T-helper 1 cell treated with Interleukin-12 subunit alpha and Interleukin-12 subunit beta and Interleukin-4 antibody, amounts not matched to agents 30 ng/mL and 1 ng/mL, for 36 hours (primary cell): Measurements from ENCODE around the gene TOR1AIP1. TPM values are rescaled to one million over a fixed set of nuclear protein-coding genes. Genes with fewer than 3 reads are reported as not detected.

Source experiments
- intact Hi-C: fragments of 100-400 bp; cut with micrococcal nuclease; formaldehyde crosslinking; loops from one replicate; pipeline ENCODE4 v1.15.1; 2024
- total RNA-seq: library from RNA; stranded (reverse); gene quantifications from 2 replicates; pipeline ENCODE4 v1.2.3, GENCODE V29; 2022

The TOR1AIP1 gene
- total RNA-seq, 1 donor from 2014 or later, result 98.6 TPM

DNA sequence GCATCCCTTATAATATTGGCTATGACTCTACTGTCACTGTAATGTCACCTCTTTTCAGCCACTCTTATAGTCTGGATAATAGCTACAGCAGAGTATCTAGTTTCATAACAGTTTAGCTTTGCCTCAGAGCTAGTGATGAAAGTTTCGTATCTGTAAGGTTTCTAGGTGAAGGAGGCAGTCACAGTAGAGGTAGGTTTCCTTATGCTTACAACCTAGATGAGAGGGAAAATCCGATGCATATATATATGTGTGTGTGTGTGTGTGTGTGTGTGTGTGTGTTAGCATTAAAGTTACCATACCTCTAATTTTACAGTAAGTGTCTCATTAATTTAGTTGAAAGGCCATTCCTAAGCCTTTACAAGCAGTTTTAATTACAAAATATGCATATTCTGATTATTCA, 2.3 kb upstream of the TOR1AIP1 start:
- intact Hi-C loops, result loop anchor here (5.0 kb wide), 2 partner anchors 587 to 797 kb away; partner anchors contain the start of genes SOAT1 and TOR3A

DNA sequence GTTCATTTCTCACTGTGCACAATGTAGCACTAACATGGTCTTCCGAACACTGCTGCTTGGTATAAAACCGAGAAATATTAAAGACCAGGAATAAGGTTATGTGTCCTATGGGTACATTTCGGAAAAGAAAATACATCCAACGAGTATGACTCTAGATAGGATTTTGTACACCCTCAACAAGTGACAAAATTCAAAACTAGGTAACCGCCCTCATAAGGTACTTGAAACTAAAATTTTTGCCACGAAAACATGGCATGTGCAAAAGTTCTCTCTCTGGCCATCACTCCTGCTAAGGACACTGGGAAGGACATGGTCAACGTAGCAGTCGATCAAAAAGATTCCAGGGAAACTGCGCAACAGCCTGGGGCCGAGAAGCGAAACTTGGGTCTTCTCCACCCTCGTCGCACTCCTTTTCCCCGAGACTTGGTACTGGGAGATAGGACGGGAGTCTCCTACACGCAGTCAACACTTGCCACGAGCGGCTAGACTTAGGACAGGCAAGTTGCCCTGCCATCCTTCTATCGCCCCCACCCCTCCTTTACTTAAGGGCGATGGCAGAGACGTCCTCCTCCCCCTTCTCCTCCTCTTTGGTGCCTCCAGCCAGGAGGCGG, 338 bp upstream of the TOR1AIP1 start:
- intact Hi-C loops, result loop anchor here (1.0 to 5.0 kb wide), 13 partner anchors 14 to 1207 kb away; partner anchors contain the start of genes AXDND1, CEP350, IER5 and QSOX1

DNA sequence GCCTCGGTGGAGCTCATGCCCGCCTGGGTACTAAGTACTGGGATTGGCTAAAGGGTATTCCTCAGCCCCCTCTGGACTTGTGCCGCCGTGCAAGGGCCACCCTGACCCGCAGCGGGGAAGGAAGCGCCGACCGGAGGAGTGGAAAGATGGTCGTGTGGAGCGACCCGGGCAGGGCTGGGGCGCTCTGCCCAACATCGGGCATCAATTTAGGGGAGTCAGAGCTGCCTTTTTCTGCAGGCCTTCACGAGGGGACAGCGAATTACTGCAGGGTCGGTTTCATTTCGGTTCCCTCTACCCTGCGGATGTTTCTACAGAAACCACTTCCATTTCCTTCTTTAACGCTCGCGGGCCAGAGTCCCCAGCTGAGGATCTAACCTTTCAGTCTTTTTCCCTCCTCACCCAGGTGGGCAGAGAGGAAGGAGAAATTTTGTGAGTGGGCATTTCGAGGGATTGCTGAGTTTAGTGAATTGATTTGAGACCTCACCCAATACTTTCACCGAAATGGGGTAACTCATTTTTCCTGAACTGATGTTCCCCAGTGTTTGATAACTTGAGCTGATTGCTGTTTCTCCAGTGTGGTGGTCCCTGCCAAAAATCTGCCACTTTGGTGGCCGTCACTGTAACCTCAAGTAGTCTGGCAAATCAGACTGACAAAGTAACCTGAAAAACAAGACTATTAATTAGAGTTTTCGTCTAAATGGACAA, 1.1 kb downstream of the TOR1AIP1 start:
- intact Hi-C loops, result loop anchor here (2.0 to 5.0 kb wide), 6 partner anchors 176 to 1206 kb away; partner anchors contain the start of genes IER5, SOAT1, STX6 and TOR3A

DNA sequence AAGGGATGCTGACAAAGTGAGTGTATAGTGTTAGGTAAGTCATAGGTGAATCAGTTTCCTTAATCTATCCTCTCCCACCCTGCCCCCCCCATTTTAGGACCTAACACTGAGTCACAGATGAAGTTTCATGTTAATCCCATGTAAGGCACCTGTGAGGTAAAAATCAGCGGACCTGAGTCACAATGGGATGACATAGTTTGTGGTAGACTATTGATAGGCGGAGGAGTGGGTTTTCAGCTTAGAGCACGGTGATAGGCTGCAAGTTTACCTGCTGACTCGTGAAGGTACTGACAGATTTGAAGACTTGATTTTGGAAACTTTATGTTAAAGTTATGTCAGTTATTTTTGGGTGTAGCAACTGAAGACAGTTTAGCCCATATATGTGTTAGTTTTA, 1.7 kb downstream of the TOR1AIP1 start:
- intact Hi-C loops, result loop anchor here (1.0 to 5.0 kb wide), 7 partner anchors 7 to 1205 kb away; partner anchors contain the start of genes IER5, SOAT1, STX6 and TOR3A

DNA sequence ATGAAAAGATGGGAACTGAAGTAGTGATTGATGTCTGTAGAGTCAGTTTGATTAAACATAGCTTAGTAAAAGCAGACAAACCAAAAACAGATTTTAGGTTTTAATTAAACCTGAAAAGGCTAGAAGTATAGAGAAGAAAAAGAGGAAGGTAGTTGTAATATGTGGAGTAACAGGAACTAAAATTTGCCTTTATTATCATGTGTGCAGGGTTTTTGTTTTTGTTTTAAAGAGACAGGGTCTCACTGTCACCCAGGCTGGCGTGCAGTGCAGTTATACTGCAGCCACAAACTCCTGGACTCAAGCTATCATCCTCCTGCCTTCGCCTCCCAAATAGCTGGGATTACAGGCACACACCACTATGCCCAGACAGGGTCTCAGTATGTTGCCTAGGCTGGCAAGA, 6.0 kb downstream of the TOR1AIP1 start:
- intact Hi-C loops, result no loop called here

DNA sequence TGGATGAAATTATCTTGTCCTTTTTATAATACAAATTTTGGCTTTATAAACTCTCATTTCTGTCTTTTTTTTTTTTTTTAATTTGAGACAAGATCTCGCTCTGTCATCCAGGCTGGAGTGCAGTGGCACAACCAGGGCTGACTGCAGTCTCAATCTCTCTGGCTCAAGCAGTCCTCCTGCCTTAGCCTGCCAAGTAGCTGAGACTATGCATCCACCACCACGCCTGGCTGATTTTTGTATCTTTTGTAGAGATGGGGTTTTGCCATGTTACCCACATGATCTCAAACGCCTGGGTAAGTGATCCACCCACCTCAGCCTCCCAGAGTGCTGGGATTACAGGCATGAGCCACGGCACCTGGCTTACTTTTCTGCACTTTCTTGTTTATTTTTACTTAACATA, 7.5 kb downstream of the TOR1AIP1 start:
- intact Hi-C loops, result no loop called here

DNA sequence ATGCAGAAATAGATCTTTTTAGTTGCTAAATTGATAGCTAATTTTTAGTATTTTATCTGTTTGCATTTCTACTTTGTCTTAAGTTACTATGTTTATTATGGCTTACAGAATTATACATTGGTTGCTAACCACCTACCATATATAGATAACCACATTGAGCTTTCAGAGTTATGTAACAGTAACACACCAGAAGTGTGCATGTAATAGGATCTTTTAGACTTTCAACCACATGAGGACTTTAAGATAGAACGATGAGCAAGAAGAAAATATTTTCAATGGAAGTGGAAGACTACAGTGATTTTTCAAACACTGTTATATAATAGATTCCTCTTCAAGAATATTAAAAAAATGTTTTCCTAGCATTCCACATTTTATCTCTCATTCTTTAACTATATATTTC, 28.8 kb downstream of the TOR1AIP1 start:
- intact Hi-C loops, result no loop called here

DNA sequence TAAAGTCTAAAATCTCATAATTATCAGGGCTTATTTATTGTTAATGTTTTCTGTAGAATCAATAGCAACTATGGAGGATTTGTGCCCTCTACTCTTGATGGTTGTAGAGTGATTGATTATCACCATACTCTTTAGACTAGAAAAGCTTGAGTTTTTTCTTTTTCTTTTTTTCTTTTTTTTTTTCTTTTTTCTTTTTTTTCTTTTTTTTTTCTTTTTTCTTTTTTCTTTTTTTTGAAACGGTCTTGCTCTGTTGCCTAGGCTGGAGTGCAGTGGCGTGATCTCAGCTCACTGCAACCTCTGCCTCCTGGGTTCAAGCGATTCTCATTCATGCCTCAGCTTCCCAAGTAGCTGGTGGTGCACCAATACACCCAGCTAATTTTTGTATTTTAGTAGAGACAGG, 29.7 kb downstream of the TOR1AIP1 start:
- intact Hi-C loops, result no loop called here

DNA sequence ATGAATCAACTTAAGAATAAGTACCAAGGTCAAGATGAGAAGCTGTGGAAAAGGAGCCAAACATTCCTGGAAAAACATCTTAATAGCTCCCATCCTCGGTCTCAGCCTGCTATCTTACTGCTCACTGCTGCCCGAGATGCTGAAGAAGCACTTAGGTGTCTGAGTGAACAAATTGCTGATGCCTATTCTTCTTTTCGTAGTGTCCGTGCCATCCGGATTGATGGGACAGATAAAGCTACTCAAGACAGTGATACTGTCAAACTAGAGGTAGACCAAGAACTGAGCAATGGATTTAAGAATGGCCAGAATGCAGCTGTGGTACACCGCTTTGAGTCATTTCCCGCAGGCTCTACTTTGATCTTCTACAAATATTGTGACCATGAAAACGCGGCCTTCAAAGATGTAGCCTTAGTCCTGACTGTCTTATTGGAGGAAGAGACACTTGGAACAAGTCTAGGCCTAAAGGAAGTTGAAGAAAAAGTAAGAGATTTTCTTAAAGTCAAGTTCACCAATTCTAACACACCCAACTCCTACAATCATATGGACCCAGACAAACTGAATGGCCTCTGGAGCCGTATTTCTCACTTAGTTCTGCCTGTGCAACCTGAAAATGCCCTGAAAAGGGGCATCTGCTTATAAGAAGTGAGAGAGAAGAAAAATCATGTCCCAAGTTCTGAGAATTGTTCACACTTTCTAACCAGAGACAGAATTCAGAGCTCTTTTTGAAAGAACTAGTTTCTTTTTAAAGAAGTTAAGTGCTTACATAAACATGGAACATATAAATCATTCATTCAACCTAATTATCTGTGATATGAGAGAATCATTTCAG, 35.7 kb downstream of the TOR1AIP1 start:
- intact Hi-C loops, result no loop called here

DNA sequence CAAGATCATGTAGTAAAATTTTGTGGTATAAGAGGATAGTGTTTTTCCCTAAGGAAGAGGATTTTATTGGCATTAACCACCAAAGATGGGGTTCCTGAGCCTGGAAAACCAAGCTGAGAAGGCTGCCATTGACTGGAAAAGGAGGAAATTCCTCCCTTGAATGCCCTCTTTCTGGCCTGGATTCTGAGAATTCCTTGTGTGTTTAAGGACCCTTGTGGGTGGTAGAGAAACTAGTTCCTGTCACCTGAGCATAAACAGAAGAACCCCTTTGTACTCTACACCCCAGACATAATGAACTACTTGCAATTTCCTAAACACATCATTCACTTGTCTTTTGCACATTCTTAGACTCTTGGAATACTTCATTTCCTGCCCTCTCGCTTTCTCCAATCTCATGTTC, 39.4 kb downstream of the TOR1AIP1 start:
- intact Hi-C loops, result no loop called here

DNA sequence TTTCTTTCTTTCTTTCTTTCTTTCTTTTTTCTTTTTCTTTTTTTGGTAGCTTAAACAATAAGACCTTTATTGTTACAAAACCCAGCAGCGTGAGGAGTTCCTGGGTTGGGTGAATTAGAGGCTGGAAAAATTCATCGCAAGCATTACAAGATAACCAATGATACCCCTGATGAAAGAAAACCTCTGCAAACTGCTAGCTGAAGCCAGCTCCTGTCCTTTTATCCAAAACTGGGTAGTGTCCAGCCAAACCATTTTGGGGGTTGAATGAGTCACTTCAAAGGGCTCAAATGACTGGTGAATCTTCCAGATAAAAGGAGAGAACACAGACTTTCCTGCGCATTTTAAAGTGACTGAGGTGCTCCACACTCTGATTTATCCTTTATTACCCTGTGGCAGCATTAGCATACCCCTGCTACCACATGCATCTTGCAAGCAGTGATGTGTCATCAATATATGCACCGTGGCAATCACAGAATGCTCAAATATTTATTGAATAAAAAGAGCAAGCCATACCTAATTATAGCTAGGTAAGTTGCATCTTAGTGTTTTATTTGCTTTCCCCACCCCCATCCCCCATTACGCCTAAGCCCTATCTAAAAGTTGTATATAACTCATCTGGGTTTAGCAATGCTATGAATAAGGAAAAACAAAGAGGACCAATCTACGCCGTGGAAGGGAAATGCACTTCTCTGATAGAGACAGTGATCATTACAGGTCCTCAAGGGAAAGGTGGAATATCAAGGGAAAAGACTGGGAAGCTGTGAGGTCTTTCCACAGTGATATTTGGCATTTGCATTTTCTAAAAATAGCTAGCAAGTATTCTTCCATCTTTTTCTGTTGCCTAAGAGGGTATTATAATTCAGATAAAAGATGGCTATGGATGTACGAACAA, 40.1 kb downstream of the TOR1AIP1 start:
- intact Hi-C loops, result no loop called here

DNA sequence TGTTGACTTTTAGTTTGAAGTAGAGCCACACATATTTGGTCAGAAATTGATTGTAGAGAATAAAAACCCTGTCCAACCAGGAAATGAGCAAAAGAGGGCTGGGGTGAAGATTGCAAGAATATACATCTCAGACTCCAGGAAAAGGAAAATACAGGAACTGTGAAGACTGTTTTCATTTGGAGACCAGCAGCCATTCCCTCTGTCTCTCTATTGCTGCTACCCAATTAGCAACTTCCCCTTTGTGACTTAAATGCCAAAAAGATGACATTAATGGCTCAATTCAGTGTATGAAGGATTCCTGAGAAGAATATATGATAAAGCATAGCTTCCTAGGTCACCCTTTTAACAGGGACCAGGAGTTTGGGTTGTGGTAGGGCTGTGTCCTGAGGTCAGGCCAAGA, 40.9 kb downstream of the TOR1AIP1 start:
- intact Hi-C loops, result no loop called here

DNA sequence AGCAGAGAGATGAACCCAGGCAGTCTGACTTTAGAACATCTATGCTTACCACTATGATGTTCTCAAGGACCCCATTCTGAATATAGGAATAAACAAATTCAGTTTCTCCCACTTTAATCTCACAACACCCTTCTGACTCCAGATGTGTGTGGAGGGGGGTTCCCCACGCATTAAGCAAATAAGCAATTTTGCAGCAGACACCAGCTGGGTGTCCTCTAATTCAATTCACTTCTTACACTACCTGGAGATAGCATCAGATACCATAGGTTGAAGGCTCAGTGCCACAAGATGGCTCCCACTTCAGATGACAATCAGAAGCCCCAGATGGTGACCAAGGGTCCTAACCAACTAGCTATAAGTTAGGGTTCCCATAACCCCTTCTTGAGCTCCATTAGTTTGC, 42.2 kb downstream of the TOR1AIP1 start:
- intact Hi-C loops, result no loop called here

DNA sequence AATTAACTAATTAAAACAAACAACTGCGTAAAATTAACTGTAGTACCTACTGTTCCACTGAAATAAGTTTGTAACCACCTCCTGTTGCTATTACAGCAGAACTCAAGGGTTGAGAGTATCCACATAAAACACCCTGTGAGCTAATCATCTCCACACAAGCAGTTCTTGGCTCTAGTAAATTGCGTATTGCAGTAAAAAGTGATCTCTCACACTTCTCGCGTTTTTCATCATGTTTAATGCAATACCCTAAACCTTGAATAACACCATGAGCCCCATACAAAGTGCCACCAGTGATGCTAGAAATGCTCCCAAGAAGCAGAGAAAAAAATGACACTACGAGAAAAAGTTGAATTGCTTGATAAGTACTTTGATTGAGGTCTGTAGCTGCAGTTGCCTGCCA, 43.2 kb downstream of the TOR1AIP1 start:
- intact Hi-C loops, result no loop called here

DNA sequence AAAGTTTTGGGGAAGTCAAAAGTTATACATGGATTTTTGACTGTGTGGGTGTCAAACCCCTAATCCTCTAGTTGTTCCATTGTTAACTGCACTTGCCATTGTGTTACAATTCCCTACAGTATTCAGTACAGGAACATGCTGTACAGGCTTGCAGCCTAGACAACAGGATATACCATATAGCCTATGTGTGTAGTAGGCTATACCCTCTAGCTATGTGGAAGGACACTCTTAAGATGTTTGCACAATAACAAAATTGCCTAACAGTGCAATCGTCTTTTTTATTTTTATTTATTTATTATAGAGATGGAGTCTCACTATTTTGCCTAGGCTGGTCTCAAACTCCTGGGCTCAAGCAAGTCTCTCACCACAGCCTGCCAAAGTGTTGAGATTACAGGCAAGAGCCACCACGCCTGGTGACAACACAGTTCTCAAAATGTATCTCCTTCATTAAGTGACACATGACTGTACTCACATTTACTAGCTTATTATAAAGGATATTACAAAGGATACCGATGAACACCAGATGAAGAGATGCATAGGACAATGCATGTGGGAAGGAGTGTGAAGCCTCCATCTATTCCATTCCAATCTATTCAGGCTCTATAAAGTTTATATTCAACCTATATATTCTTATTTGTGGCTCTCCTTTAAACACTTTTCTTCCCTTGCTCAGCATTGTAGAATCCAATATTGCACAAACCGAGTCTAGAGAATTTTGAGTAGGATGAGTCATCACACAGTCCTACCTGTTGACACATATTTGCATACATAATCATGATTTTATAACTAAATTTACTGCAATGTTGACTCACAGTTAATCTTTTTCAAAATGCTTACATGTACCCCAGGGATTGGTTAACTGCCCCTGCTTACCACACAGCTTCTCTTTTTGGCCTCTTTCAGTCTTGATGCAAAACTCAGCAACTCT, 44.1 kb downstream of the TOR1AIP1 start:
- intact Hi-C loops, result no loop called here

DNA sequence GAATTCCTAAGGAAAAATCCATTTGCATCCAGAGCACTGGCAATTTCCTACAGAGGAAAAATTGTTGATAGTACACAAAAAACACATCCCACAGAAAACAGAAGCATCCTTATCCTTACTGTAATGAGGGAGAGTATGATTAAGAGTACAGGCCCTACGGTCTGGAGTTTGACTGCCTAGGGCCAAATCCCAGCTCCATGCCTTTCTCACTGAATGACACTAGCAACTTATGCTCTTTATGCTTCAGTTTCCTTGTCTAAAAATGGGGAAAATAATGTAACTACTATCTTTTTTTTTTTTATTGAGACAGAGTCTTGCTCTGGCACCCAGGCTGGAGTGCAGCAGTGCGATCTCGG, 44.7 kb downstream of the TOR1AIP1 start:
- intact Hi-C loops, result no loop called here

DNA sequence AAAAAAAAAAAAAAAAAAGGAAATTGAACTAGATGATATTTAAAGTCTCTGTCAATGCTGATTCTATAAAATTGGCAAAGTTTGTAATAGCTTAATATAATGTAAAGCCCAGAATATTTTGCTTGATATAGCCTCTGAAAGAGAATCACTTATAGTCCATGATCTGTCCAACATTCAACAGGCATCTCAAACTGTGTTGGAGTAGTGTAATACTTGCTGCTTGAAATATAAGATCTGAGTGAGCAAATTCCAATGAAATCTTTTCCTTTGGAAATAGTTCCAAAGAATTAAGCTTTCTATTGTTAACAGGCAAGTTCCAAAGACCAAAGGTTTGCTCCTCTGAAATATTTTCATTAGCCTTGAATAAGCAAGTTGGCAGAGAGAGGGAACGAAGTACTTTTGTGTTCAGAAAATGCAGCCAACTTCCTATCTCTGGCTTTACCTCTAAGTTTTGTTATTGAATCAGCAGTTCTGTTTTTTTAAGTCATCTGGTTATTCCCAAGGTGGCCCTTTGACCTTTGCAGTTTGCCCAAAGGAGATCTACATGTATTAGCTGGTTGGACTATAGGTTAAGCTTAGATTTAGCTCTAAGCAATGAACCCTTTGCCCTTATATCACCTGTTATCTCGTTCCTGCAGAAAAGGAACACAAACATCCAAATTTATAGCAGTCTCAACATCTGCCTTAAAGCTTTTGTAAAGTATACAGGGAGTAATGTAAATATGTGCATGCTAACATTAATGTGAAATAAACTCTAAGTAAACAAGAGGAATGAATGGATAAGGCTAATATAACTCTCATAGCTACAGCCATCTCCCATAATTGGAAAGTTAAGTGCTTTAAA, 48.1 kb downstream of the TOR1AIP1 start:
- intact Hi-C loops, result no loop called here

DNA sequence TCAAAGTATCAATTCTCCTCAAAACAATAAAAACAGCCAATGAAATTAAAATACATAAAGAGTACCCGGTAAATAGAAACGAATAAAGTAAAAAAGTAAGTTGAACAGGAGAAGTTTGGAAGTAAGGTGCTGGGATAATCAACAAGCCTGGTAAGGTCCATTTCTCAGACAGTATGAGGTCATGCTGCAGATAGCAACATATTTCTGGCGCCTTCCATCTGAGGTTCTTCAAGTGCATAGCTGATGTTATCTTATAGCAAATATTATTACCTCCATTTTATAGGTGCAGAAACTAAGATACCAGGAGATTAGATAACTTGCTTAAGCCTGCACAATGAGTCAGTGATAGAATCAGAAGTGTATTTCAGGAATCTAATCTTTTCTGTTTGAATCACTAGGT, 48.8 kb downstream of the TOR1AIP1 start:
- intact Hi-C loops, result no loop called here

DNA sequence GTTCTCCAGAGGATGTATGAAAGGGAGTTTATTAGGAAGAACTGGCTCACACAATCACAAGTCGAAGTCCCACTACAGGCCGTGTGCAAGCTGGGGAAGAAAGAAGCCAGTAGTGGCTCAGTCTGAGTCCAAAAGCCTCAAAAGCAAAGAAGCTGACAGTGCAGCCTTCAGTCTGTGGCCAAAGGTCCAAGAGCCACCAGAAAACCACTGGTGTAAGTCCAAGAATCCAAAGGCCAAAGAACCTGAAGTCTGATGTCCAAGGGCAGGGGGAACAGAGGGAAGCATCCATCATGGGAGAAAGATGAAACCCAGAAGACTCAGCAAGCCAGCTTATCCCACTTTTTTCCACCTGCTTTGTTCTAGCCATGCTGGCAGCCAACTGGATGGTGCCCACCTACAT, 51.1 kb downstream of the TOR1AIP1 start:
- intact Hi-C loops, result no loop called here
